H9 (cell line): ENCODE data around the gene CPM. TPM values are rescaled to one million over a fixed set of nuclear protein-coding genes. Genes with fewer than 3 reads are reported as not detected.

Source experiments
- DNase-seq: peaks from one replicate; pipeline ENCODE4 v3.0.0-alpha.2; 2017
- H2AFZ ChIP-seq: one replicate; pipeline ENCODE4 v1.6.1; 2013; ENCODE audit warnings: mild to moderate bottlenecking, low read length, control low read depth, moderate library complexity
- H2AK5ac ChIP-seq: 2 replicates; pipeline ENCODE4 v1.6.1; 2013; ENCODE audit warnings: low read length, control low read depth, mixed read lengths; ENCODE audit not compliant: insufficient read length
- H2BK120ac ChIP-seq: one replicate; pipeline ENCODE4 v1.6.1; 2013; ENCODE audit warnings: low read depth, mild to moderate bottlenecking, low read length, control low read depth, inconsistent platforms; ENCODE audit not compliant: poor library complexity, severe bottlenecking
- H2BK12ac ChIP-seq: 2 replicates; pipeline ENCODE4 v1.6.1; 2013; ENCODE audit warnings: low read length, control low read depth, mixed read lengths, low read depth; ENCODE audit not compliant: insufficient read length
- H2BK15ac ChIP-seq: 2 replicates; pipeline ENCODE4 v1.6.1; 2013; ENCODE audit warnings: low read depth, low read length, control low read depth
- H2BK20ac ChIP-seq: one replicate; pipeline ENCODE4 v1.6.1; 2013; ENCODE audit warnings: low read depth, mild to moderate bottlenecking, low read length, control low read depth, inconsistent platforms; ENCODE audit not compliant: poor library complexity, severe bottlenecking
- H2BK5ac ChIP-seq: 2 replicates; pipeline ENCODE4 v1.6.1; 2013; ENCODE audit warnings: low read length, control low read depth, mixed read lengths; ENCODE audit not compliant: insufficient read length
- H3K14ac ChIP-seq: 2 replicates; pipeline ENCODE4 v1.6.1; 2013; ENCODE audit warnings: low read length, control low read depth; ENCODE audit not compliant: insufficient read depth
- H3K18ac ChIP-seq: 2 replicates; pipeline ENCODE4 v1.6.1; 2013; ENCODE audit warnings: low read depth, mild to moderate bottlenecking, mixed read lengths, low read length, control low read depth; ENCODE audit not compliant: insufficient read length
- H3K23ac ChIP-seq: 2 replicates; pipeline ENCODE4 v1.6.1; 2013; ENCODE audit warnings: low read length, control low read depth, mixed read lengths, low read depth; ENCODE audit not compliant: insufficient read length
- H3K23me2 ChIP-seq: 2 replicates; pipeline ENCODE4 v1.6.1; 2013; ENCODE audit warnings: low read depth, mild to moderate bottlenecking, mixed read lengths, low read length, control low read depth; ENCODE audit not compliant: insufficient read length, poor library complexity, severe bottlenecking
- H3K27ac ChIP-seq: 2 replicates; pipeline ENCODE4 v1.5.1; 2013; ENCODE audit warnings: low read length, control low read depth, mixed read lengths, low read depth; ENCODE audit not compliant: insufficient read length
- H3K27me3 ChIP-seq: 2 replicates; pipeline ENCODE4 v1.6.1; 2013; ENCODE audit warnings: low read length, control low read depth, inconsistent platforms; ENCODE audit not compliant: insufficient read depth
- H3K4ac ChIP-seq: 2 replicates; pipeline ENCODE4 v1.6.1; 2013; ENCODE audit warnings: low read depth, mild to moderate bottlenecking, control low read depth, inconsistent platforms, low read length, moderate library complexity
- H3K4me1 ChIP-seq: 2 replicates; pipeline ENCODE4 v1.6.1; 2013; ENCODE audit warnings: low read length, control low read depth, inconsistent platforms; ENCODE audit not compliant: insufficient read depth
- H3K4me2 ChIP-seq: 2 replicates; pipeline ENCODE4 v1.6.1; 2013; ENCODE audit warnings: low read length, control low read depth, mixed read lengths; ENCODE audit not compliant: insufficient read length, insufficient read depth
- H3K56ac ChIP-seq: 2 replicates; pipeline ENCODE4 v1.6.1; 2013; ENCODE audit warnings: low read depth, mild to moderate bottlenecking, mixed read lengths, low read length, control low read depth; ENCODE audit not compliant: insufficient read length
- H3K79me1 ChIP-seq: 2 replicates; pipeline ENCODE4 v1.6.1; 2013; ENCODE audit warnings: low read depth, mild to moderate bottlenecking, moderate library complexity, low read length, control low read depth, inconsistent platforms; ENCODE audit not compliant: insufficient read depth, poor library complexity, severe bottlenecking
- H3K79me2 ChIP-seq: 2 replicates; pipeline ENCODE4 v1.6.1; 2013; ENCODE audit warnings: low read length, control low read depth, inconsistent platforms; ENCODE audit not compliant: insufficient read depth
- H3K9ac ChIP-seq: 2 replicates; pipeline ENCODE4 v1.6.1; 2013; ENCODE audit warnings: low read length, control low read depth, mixed read lengths; ENCODE audit not compliant: insufficient read length; ENCODE audit errors: extremely low read depth
- H3K9me3 ChIP-seq: one replicate; pipeline ENCODE4 v1.6.1; 2013; ENCODE audit warnings: low read depth, low read length, inconsistent platforms; ENCODE audit not compliant: control insufficient read depth
- H3T11ph ChIP-seq: one replicate; pipeline ENCODE4 v1.6.1; 2013; ENCODE audit warnings: mild to moderate bottlenecking, low read length, control low read depth, inconsistent platforms
- H4K20me1 ChIP-seq: one replicate; pipeline ENCODE4 v1.6.1; 2013; ENCODE audit not compliant: control insufficient read depth, insufficient read length, insufficient read depth
- H4K5ac ChIP-seq: 2 replicates; pipeline ENCODE4 v1.6.1; 2013; ENCODE audit warnings: low read depth, mild to moderate bottlenecking, mixed read lengths, low read length, control low read depth; ENCODE audit not compliant: insufficient read length
- H4K8ac ChIP-seq: replicated peaks from 2 replicates; pipeline ENCODE4 v1.6.1; 2013; ENCODE audit warnings: low read length, control low read depth, mixed read lengths, low read depth; ENCODE audit not compliant: insufficient read length
- H4K91ac ChIP-seq: 2 replicates; pipeline ENCODE4 v1.6.1; 2013; ENCODE audit warnings: low read depth, mild to moderate bottlenecking, moderate library complexity, mixed read lengths, low read length, control low read depth; ENCODE audit not compliant: insufficient read length
- H3K27ac Mint-ChIP-seq, 3 experiments: 2 replicates in 2 of 3; 3 replicates in 1 of 3; pipeline ENCODE4 v1.8.0; 2020 to 2021; ENCODE audit warnings: mixed read lengths in 3 of 3, mild to moderate bottlenecking in 1 of 3, moderate library complexity in 1 of 3
- H3K27me3 Mint-ChIP-seq: 2 replicates; pipeline ENCODE4 v1.8.0; 2021; ENCODE audit warnings: low read depth, mild to moderate bottlenecking, moderate library complexity, mixed read lengths
- H3K36me3 Mint-ChIP-seq, 3 experiments: 2 replicates in 2 of 3; 3 replicates in 1 of 3; pipeline ENCODE4 v1.8.0; 2020 to 2021; ENCODE audit warnings: low read depth in 3 of 3, mixed read lengths in 3 of 3; ENCODE audit not compliant: insufficient read depth in 1 of 3
- H3K4me1 Mint-ChIP-seq, 2 experiments: 2 replicates each; pipeline ENCODE4 v1.8.0; 2020; ENCODE audit warnings: mixed read lengths in 2 of 2
- H3K4me3 Mint-ChIP-seq, 2 experiments: 2 replicates in 1 of 2; 3 replicates in 1 of 2; pipeline ENCODE4 v1.8.0; 2020 to 2021; ENCODE audit warnings: mild to moderate bottlenecking in 2 of 2, mixed read lengths in 2 of 2, moderate library complexity in 1 of 2
- H3K9me3 Mint-ChIP-seq, 2 experiments: 2 replicates in 1 of 2; 3 replicates in 1 of 2; pipeline ENCODE4 v1.8.0; 2020; ENCODE audit warnings: mild to moderate bottlenecking in 2 of 2, mixed read lengths in 2 of 2, moderate library complexity in 1 of 2
- WGBS: extraction: QIAGEN DNeasy Blood & Tissue Kit; methylation state at CpG from one replicate; pipeline ENCODE4 v1.1.7; 2013; ENCODE audit warnings: missing lambda C conversion rate, low lambda C conversion rate, mixed read lengths; ENCODE audit not compliant: insufficient read length; ENCODE audit errors: extremely low coverage; 5-methylcytosine and 5-hydroxymethylcytosine counted together
- total RNA-seq: library from RNA; stranded (reverse); gene quantifications from 2 replicates; pipeline ENCODE4 v1.2.1, GENCODE V29; 2021
- TF ChIP-seq, protein P1 (sequence below): fragments of 200-600 bp; sonication (generic); conservative IDR thresholded peaks from 3 replicates; pipeline ENCODE4 v1.8.0; 2021; ENCODE audit warnings: antibody characterized with exemption, mild to moderate bottlenecking

The CPM gene
- total RNA-seq, 1 experiment from 2014 or later, result 1.2 TPM

DNA sequence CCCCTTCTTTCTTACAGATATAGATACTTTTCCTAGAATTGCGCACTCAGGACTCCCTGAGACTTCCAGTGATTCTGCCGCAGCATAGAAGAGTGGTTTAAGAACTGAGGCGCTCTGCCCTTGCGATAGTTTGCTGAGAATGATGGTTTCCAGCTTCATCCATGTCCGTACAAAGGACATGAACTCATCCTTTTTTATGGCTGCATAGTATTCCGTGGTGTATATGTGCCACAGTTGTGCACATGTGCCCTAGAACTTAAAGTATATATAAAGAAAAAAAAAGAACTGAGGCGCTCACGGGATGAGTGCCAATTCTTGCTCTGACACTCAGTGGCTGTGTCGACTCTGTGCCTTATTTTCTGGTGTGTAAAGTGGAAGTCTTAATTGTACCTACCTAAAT is 1.4 kb upstream of the CPM start:
- no peak overlapping the region for H2AK5ac ChIP-seq

More for the DNA sequence above, 1.4 kb upstream of the CPM start:
- Histone ChIP-seq H3K18ac (no peak overlapping the region), H3K56ac (no peak overlapping the region), H3K79me2 (no peaks in the 10 kb centered on the region), H2BK120ac (no peak overlapping the region), H3K23ac (no peak overlapping the region), H3K4ac (no peak overlapping the region), H3K9ac (no peak overlapping the region), H2BK12ac (no peak overlapping the region), H4K20me1 (no peaks in the 10 kb centered on the region), H4K8ac (no peak overlapping the region), H3K79me1 (no peaks in the 10 kb centered on the region), H2BK20ac (no peak overlapping the region), H3K4me2 (no peak overlapping the region), H3K23me2 (peaks cover 3% of the 10 kb centered on the region), H4K91ac (no peak overlapping the region), H4K5ac (no peak overlapping the region), H3K27ac (no peak overlapping the region), H3T11ph (no peak overlapping the region), H3K27me3 (peaks cover 12% of the 10 kb centered on the region; the same call in 1 of the 2 replicates), H3K4me1 (no peaks in the 10 kb centered on the region), H2BK5ac (no peak overlapping the region), H2AFZ (no peak overlapping the region), H2BK15ac (no peak overlapping the region), H3K9me3 (no peaks in the 10 kb centered on the region), H3K14ac (no peak overlapping the region)
- no peak overlapping the region for H3K4me3 Mint-ChIP-seq
- DNase-seq, result no peak
- peaks cover 12% of the 10 kb centered on the region in 2 experiments for H3K4me1 Mint-ChIP-seq
- H3K36me3 Mint-ChIP-seq, result no peaks in the 10 kb centered on the region
- no peak overlapping the region for H3K27ac Mint-ChIP-seq
- no peaks in the 10 kb centered on the region for H3K9me3 Mint-ChIP-seq
- peaks cover 51% of the 10 kb centered on the region for H3K27me3 Mint-ChIP-seq
- TF ChIP-seq, protein P1, sequence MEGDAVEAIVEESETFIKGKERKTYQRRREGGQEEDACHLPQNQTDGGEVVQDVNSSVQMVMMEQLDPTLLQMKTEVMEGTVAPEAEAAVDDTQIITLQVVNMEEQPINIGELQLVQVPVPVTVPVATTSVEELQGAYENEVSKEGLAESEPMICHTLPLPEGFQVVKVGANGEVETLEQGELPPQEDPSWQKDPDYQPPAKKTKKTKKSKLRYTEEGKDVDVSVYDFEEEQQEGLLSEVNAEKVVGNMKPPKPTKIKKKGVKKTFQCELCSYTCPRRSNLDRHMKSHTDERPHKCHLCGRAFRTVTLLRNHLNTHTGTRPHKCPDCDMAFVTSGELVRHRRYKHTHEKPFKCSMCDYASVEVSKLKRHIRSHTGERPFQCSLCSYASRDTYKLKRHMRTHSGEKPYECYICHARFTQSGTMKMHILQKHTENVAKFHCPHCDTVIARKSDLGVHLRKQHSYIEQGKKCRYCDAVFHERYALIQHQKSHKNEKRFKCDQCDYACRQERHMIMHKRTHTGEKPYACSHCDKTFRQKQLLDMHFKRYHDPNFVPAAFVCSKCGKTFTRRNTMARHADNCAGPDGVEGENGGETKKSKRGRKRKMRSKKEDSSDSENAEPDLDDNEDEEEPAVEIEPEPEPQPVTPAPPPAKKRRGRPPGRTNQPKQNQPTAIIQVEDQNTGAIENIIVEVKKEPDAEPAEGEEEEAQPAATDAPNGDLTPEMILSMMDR, result no peak
- no CpG with 5 or more reads among the region's 9 CpGs for WGBS
